Measurements from ENCODE around the gene ITGA3.

The ITGA3 gene

GRCh38 chr17:50072925-50073324 is 17.0 kb downstream of the ITGA3 start:
- no peak overlapping the region for H3K27ac ChIP-seq
- TF ChIP-seq ZFX (IDR thresholded peaks at IDR 0.05; ENCODE audit: borderline replicate concordance) (no peak), CTCF (IDR thresholded peaks at IDR 0.05) (no peak)

GRCh38 chr17:50074227-50074626 is 18.3 kb downstream of the ITGA3 start:
- H3K27ac ChIP-seq, result no peak overlapping the region
- TF ChIP-seq CTCF (IDR thresholded peaks at IDR 0.05) (no peak), ZFX (IDR thresholded peaks at IDR 0.05; ENCODE audit: borderline replicate concordance) (no peak)

- H3K27ac ChIP-seq, result no peak overlapping the region
- TF ChIP-seq ZFX (IDR thresholded peaks at IDR 0.05; ENCODE audit: borderline replicate concordance), result no peak
- no peak for TF ChIP-seq CTCF (IDR thresholded peaks at IDR 0.05)
Measured at GRCh38 chr17:50075446-50076032, 19.6 kb downstream of the ITGA3 start.

- no peak overlapping the region for H3K27ac ChIP-seq
- TF ChIP-seq CTCF (IDR thresholded peaks at IDR 0.05) (no peak), ZFX (IDR thresholded peaks at IDR 0.05; ENCODE audit: borderline replicate concordance) (no peak)
Measured at GRCh38 chr17:50076221-50076590, 20.3 kb downstream of the ITGA3 start.

GRCh38 chr17:50076591-50077235 is 20.8 kb downstream of the ITGA3 start:
- TF ChIP-seq ZFX (IDR thresholded peaks at IDR 0.05; ENCODE audit: borderline replicate concordance) (no peak), CTCF (IDR thresholded peaks at IDR 0.05) (no peak)
- H3K27ac ChIP-seq, result no peak overlapping the region

GRCh38 chr17:50078430-50078829 is 22.5 kb downstream of the ITGA3 start:
- no peak overlapping the region for H3K27ac ChIP-seq
- TF ChIP-seq ZFX (IDR thresholded peaks at IDR 0.05; ENCODE audit: borderline replicate concordance), result no peak
- TF ChIP-seq CTCF (IDR thresholded peaks at IDR 0.05), result no peak

GRCh38 chr17:50079334-50080095 is 23.6 kb downstream of the ITGA3 start:
- no peak for TF ChIP-seq ZFX (IDR thresholded peaks at IDR 0.05; ENCODE audit: borderline replicate concordance)
- peak; percentile 78 for TF ChIP-seq CTCF (IDR thresholded peaks at IDR 0.05)
- no peak overlapping the region for H3K27ac ChIP-seq
